HG03342 (cell line): ENCODE data around the gene TREML1.
"Not testable (repeated sequence)": the region's sequence is repeated elsewhere in the genome, so short reads cannot be mapped to it uniquely, and the experiment has no call there.

ENCODE experiments used
- ATAC-seq: cut with Tn5 transposase; IDR thresholded peaks from one replicate; pipeline ENCODE4 v1.9.1; 2021; ENCODE audit warnings: mild to moderate bottlenecking, moderate library complexity; ENCODE audit not compliant: unreplicated experiment

Gene TREML1

GRCh38 chr6:41153992-41154625 is at the start of gene TREML1:
Gene TREML1 (minus strand): TSS chr6:41154347. CDS start chr6:41154288, 59 bp downstream.
- ATAC-seq, result no peak

- no peak for ATAC-seq
Observed at GRCh38 chr6:41201764-41202173, 47.6 kb upstream of the TREML1 start.

DNA sequence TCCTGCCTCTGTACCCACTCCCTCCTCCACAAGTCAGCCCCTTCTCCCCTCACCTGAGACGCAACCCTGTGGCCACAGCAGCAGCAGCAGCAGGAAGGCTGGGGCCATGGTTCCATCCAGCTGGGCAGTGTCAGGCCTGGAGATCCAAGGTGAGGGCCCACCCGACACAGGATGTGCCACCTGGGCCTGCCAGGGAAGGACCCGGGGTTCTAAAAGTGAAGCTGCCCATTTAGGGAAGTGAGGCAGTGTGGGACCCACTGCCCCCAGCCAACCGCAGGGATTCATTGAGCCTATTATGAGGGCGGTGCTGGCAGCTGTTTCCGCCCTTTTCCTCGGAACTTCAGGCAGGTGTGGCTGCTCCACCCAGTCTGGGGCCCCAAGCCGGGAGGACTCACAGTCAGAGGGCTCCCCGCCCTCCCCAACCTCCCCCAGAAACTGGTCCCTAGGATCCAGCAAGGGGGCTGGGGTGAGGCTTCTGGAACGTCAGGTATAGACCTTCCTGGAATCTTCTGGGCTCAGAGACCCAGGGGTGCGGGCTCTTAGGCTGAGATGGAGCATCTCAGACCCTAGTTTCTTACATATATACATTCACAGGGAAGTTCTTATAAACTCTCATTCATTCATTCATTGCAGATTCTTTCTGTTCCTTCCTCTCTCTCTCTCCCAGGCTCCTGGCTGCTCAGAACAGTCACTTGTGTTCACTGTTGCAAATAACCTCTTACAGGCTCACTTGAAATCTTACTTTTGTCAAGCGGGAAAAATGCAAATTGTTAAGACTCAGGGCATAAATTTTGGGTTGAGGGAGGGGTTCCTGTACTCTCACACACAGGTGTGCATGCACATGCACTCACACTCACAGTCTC is 47.0 kb upstream of the TREML1 start, which contains the start of gene TREML2:
TREML2 (minus strand) TSS at position 249 of the 863 bp plus-strand sequence; CDS start at position 108, 141 bp downstream.
- ATAC-seq, result no peak

DNA sequence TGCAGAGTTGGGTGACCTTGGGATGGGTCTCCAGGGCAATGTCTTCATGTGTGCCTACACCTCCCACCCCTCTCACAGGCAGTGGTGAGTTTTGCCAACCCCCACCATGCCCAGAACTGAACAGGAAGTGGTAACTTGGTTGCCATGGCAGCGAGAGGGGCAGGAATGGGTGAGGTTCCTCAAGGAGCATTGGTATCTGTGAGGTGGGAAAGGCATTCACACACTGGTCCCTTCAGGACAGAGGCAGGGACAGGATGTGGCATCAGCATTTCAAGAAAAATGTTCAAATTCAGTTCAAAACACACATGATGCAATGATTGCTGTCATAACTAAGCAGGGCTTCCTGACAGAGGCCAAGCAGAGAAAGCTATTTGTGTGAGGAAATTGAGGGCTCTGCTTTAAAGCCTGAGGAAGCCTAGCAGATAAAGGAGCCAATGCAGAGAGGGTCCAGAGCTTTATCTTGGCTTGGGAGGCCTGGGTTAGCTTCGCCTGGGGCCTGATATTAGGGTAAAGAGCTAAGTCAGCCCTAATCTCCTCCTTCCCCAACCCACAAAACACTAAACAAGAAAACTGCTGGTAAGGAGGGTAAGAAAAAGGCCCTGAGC is 46.3 kb upstream of the TREML1 start:
- no peak for ATAC-seq

GRCh38 chr6:41199552-41200246 is 45.6 kb upstream of the TREML1 start:
- ATAC-seq, result no peak

DNA sequence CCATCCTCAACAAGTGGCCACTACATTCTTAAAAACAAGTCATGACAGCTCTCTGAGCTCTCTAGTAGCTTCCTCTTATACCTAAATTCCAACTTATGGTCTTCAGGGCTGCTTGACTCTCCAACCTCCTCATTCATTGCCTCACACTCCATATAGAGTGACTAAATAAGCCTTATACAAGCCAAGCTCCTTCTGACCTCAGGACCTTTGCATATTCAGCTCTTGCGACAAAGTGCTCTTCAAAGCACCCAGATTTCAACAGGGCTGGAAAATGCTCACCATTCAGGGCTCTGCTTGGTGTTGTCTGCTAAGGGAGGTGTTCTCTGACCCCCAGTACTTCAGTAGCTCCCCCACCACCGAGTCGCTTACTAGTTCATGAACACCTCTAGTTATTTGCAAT is 43.1 kb upstream of the TREML1 start:
- ATAC-seq, result no peak

GRCh38 chr6:41194386-41194785 is 40.2 kb upstream of the TREML1 start:
- no peak for ATAC-seq

GRCh38 chr6:41193884-41194283 is 39.7 kb upstream of the TREML1 start:
- no peak for ATAC-seq

DNA sequence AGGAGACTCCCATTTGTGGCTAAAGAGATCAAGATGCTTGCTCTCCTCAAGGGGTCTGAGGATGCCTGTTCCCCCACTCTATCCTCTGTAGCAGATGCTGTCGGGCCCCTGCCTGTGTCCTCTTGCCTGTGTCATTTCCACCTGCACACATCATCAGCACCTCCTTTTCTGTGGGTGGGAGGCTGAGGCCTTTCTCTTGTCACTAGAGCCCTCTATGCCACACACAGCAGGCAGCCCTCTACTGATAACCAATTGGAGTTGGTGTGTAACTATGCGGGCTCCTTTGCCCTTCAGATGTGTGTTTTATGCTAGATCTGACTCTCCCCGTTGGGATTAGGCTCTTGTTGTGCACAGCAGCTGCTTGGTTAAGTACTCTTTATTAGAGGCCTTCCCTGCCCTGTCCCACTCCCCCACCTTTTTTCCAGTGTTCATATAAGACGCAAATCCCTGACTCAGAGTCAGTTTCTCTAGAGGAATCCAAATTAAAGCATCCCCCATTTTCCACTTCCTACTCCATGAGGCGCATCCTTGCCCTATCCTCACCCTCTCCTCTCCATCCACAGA is 39.1 kb upstream of the TREML1 start:
- no peak for ATAC-seq

DNA sequence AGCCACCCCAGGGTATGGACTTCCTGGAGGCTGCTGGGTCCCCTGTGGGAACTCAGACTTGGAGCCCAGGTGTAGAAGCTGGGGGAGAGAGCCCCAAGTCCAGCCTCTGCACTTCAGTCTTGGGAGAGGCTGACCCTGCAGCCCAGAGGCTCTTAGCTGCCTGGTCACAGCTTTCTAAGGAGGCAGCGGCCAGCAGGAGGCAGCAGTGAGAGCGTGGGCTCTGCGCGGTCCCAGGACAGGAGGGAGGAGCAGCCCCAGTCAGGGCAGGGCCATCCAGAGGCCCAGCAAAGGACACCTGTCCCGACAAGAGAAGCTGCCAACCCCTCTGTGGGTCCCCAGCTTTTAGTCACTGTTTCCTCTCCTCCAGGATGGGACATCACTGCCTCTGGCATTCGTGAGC is 37.4 kb upstream of the TREML1 start:
- ATAC-seq, result no peak

- ATAC-seq, result no peak
Observed at GRCh38 chr6:41190791-41191190, 36.6 kb upstream of the TREML1 start.

DNA sequence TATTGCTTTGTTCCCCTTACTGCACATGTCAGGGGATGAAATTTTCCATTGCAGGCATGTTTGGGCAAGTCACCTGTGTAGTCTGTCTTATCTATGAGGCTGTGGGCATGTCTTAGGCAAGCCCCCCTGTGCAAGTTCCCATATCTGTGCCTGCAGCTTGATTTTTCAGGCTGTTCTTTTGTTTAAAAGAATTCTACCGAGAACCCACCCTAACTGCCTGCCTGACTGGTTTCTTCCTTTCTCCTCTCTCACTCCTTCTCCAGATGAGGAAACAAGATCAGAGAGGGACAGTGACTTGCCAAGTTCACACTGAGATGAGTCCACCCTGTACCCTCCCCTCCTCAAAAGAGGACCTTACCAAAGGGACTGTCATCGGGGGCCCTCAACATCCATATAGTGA is 35.8 kb upstream of the TREML1 start:
- ATAC-seq, result no peak

DNA sequence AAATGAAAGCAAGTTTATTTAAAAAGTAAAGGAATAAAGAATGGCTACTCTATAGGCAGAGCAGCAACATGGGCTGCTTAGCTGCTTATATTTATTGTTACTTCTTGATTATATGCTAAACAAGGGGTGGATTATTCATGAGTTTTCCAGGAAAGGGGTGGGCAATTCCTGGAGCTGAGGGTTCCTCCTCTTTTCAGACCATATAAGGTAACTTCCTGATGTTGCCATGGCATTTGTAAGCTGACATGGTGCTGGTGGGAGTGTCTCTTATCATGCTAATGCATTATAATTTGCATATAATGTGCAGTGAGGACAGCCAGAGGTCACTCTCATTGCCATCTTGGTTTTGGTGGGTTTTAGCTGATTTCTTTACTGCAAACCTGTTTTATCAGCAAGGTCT is 34.9 kb upstream of the TREML1 start:
- not testable (repeated sequence) for ATAC-seq

DNA sequence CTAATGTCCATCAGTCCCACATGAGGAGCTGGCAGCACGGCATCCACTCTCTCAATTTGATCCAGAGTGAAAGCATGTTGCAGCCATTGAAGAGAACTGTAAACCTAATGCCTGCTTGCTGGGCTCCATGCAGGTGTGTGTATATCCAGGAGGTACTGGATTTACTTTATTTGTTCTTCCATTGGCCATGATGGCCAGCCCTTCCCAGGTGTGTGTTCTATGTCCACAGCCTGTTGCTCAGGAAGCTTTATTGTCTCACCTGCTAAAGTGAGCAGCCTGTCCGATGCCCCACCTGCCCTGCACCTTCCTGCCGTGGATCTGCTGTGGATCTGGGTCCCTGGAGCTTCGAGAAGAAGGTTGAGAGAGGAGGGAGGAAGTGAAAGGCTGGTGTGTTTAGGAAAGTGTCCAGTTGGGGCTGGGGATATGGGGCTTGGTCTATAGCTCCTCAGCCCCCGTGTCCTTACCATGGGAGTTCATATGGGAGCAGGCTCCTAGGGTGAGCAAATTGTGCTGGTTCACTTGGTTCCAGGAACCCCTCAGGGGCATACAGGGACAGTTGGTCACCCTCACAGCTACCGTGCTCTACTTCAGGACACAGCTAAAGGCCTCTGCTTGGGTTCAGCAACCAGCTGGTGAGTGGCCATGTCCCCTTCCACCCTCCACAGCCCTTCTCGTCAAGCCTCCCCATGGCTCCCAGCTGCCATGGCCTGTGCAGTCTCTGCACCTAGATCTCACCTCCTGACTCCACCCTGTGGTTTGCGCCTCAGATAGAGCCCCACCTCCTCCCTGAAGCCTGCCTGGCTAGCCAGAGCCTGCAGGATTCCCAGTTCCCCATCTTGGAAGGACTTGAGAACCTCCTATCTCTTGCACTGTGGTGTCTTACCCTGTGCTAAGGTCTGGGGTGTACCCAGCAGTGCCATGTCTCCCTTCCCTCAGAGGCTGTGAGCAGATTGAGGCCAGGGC is 34.1 kb upstream of the TREML1 start:
- no peak for ATAC-seq

DNA sequence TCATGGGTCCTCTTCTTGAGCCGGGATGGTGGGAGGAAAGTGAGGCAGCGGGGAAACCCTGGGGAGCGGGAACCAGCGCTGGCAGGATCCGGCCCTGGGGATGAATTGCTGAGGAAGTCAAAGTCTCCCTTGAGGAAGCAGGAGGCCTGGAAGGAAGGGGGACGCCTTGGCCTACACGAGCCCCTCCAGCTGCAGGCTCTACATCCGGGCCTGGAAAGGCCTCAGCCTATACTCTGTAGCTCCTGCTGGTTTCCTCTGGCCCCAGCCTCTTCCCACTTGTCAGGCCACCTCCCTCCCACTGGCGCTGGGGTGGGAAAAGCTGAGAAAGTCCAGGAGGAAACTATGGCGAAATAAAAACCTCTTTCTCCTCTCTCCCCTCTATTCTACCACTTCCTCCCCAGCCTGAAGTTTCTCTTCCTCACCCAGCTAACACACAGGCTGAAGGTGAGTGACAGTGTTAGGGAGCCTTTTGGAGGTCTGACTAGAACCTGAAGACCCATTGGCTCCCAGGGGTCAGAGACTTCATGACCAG is 31.9 kb upstream of the TREML1 start:
- ATAC-seq, result no peak

GRCh38 chr6:41184761-41185160 is 30.6 kb upstream of the TREML1 start:
- no peak for ATAC-seq

- ATAC-seq, result peak; percentile 56
Observed at GRCh38 chr6:41182069-41183034, 28.2 kb upstream of the TREML1 start.

DNA sequence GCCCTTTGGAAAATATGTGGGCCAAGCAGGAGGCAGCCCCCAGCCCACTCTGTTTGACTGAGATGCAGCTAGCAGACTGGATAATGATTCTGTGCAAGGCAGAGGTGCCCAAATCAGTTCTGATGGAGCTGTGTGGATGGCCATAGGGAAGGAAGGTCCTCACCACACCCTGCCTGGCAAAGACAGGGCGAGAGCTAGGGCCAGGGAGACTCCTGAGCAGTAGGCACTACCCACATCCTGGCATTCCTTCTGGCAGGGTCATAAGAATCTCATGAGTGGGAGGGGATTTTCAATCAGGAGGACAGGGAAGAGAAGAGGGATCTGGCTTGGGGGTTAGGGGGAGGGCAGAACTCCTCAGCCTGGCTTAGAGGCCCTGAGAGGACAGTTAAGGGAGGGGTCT is 27.4 kb upstream of the TREML1 start:
- no peak for ATAC-seq
